GM12874 (cell line): ENCODE data around the gene EFL1.

Experiments used
- CTCF ChIP-seq: IDR thresholded peaks from 2 replicates; pipeline ENCODE4 v1.5.1; 2011; ENCODE audit warnings: low read depth, mild to moderate bottlenecking, control low read depth, low read length, moderate library complexity; ENCODE audit not compliant: insufficient read depth

Gene EFL1

GRCh38 chr15:82262422-82263026 lies at the start of gene EFL1, which contains the start of gene SAXO2:
Gene EFL1 (minus strand): TSS chr15:82262734. CDS start chr15:82261778, 956 bp downstream.
Gene SAXO2 (plus strand): TSS chr15:82262818. CDS start chr15:82262880, 62 bp downstream.
- TF ChIP-seq CTCF: no peak

GRCh38 chr15:82309802-82310201 lies 47.3 kb upstream of the EFL1 start:
- TF ChIP-seq CTCF: no peak

- no peak for TF ChIP-seq CTCF
Measured at GRCh38 chr15:82307714-82308081, 45.2 kb upstream of the EFL1 start.

- peak; percentile 9; the same call in 1 of the 2 replicates for TF ChIP-seq CTCF
Measured at GRCh38 chr15:82306791-82307713, 44.5 kb upstream of the EFL1 start.

- no peak for TF ChIP-seq CTCF
Measured at GRCh38 chr15:82305621-82306048, 43.1 kb upstream of the EFL1 start.

- no peak for TF ChIP-seq CTCF
Measured at GRCh38 chr15:82304778-82305090, 42.2 kb upstream of the EFL1 start.

- TF ChIP-seq CTCF: no peak
Measured at GRCh38 chr15:82303956-82304777, 41.6 kb upstream of the EFL1 start.
